H54 (cell line): ENCODE results near the gene DLG3.

ENCODE experiments used
- DNase-seq: peaks from one replicate; pipeline ENCODE4 v3.0.0; 2011; ENCODE audit warnings: low spot score, mixed read lengths; ENCODE audit not compliant: insufficient read length
- FAIRE-seq: peaks from 3 replicates; lab custom pipeline; 2011; peaks lifted over from hg19 to GRCh38; lab: Jason Lieb, UNC
- POLR2A ChIP-seq: IDR thresholded peaks from 2 replicates; pipeline ENCODE4 v1.6.1; 2011; ENCODE audit warnings: low read depth, mild to moderate bottlenecking, low read length

The DLG3 gene

DNA sequence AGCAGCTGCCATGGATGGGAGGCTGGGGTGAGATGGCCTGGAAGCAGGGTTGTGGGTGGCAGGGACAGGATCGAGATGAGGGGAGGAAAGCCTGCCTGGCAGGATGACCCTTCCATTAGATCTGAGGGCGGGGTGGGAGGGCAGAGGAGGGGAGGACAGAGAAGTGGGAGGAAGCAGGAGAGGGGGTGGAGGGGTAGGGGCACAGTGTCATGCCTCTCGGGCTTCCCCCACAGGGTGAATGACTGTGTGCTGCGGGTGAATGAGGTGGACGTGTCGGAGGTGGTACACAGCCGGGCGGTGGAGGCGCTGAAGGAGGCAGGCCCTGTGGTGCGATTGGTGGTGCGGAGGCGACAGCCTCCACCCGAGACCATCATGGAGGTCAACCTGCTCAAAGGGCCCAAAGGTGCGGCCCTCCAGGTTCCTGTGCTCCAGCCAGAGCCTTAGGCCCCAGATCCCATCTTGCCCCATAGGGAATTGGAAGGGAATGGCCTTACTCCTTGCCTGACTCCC is 4.9 kb downstream of the DLG3 start:
- TF ChIP-seq POLR2A, result no peak
- no peak for FAIRE-seq
- DNase-seq, result no peak

GRCh38 chrX:70452143-70452733 is 7.6 kb downstream of the DLG3 start:
- TF ChIP-seq POLR2A, result no peak
- FAIRE-seq (no peak), DNase-seq (peak; percentile 60)

- no peak for TF ChIP-seq POLR2A
- DNase-seq (no peak), FAIRE-seq (no peak)
Measured at GRCh38 chrX:70453024-70453618, 8.5 kb downstream of the DLG3 start.

GRCh38 chrX:70454441-70455365 is 10.1 kb downstream of the DLG3 start:
- DNase-seq (no peak), FAIRE-seq (no peak)
- no peak for TF ChIP-seq POLR2A

DNA sequence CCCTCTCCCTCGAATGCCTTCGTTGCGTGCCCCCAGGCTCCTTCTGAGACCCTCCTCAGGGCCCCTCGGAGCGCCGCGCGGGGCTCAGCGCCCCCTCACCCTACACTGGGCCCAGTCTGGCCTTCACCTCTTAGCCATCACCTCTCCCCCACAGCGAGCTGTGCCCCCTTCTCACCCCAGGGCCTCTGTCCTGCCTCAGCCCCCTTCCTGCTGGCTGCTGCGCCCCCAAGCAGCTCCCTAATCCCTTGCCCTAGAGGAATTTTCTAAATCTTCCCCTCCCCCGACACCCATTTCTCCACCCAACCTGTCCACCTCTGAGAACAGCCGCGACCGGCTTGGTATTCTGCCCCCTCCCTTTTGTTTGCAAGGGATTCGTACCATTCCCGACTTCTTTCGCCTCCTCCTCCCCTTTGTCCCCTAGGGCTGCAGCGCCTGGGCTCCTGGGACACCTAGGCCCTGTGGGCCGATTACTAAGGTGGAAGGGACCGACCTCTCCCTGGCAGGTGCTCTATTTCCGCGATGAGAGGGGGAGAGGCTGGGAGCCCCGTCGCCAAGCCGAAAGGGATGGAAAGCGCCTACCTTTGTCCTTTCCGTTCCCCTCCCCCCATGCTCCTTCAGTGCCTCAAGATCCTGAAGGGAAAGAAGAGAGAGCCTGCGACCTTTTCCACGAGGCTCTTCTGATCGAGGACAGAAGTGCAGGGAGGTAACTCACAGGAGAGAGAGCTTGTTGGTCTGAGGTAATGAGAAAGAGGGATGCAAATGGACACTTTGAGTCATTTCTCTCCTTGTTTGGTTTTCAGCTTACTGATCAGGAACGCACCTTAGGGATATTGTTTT is 10.9 kb downstream of the DLG3 start:
- DNase-seq (no peak), FAIRE-seq (no peak)
- TF ChIP-seq POLR2A, result no peak

DNA sequence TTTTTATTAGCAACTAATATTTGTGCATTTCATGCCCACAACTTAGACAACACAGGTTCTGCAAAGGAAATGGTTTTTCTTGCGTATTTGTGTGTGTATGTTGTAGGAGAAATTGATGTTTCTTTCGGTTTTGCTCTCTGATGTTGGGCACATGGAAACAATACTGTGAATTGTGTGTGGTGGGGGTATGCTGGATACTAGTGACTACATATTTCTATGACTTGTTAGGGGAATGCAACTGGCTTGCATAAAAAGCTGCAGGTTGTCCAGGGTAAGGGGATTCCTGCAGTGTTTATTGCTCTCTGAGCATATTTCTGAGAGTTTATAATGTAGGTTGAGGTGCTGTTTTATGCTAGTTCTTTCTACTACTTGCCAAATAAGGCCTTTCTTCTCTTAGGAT is 11.6 kb downstream of the DLG3 start:
- no peak for TF ChIP-seq POLR2A
- FAIRE-seq (no peak), DNase-seq (no peak)

DNA sequence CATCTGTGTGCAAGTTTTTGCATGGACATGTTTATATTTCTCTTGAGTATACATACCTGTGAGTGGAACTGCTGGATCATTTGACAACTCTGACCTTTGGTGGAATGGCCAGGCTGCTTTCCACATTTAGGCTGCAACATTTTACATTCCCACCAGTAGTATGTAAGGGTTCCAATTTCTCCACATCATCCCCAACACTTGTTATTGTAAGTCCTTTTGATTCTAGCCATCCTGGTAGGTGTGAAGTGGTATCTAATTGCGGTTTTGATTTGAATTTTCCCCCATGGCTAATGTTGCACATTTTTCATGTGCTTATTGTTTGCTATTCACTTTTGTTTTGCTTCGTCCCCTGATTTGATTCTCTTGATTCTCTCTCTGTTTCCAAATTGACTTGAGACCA is 16.4 kb downstream of the DLG3 start:
- no peak for TF ChIP-seq POLR2A
- DNase-seq (no peak), FAIRE-seq (no peak)

- FAIRE-seq (no peak), DNase-seq (no peak)
- no peak for TF ChIP-seq POLR2A
Measured at GRCh38 chrX:70464051-70464450, 19.4 kb downstream of the DLG3 start.

- TF ChIP-seq POLR2A, result no peak
- FAIRE-seq (no peak), DNase-seq (no peak)
Measured at GRCh38 chrX:70466968-70467367, 22.3 kb downstream of the DLG3 start.

- no peak for TF ChIP-seq POLR2A
- FAIRE-seq (no peak), DNase-seq (no peak)
Measured at GRCh38 chrX:70468709-70469108, 24.1 kb downstream of the DLG3 start.

DNA sequence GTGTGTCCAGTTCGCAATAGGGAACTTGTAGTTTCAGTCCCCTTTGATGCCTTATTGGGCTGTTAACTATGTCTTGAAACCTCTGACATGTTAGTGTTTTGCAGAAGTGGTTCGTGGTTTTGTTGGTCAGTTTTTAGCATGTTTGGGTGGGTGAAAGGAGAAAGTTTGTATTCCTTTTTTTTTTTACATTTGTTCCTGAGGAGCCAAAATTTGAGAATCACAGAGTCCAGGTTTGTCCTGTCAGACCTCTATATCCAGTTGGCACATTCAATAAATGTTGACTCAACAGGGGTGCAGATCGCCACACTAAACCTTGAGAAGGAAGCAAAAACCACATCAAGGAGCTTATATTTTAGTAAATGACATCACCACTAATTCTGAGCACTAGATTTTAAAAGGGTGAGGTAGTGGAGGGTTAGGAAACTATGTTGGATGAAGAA is 26.2 kb downstream of the DLG3 start:
- DNase-seq (no peak), FAIRE-seq (no peak)
- TF ChIP-seq POLR2A, result no peak

DNA sequence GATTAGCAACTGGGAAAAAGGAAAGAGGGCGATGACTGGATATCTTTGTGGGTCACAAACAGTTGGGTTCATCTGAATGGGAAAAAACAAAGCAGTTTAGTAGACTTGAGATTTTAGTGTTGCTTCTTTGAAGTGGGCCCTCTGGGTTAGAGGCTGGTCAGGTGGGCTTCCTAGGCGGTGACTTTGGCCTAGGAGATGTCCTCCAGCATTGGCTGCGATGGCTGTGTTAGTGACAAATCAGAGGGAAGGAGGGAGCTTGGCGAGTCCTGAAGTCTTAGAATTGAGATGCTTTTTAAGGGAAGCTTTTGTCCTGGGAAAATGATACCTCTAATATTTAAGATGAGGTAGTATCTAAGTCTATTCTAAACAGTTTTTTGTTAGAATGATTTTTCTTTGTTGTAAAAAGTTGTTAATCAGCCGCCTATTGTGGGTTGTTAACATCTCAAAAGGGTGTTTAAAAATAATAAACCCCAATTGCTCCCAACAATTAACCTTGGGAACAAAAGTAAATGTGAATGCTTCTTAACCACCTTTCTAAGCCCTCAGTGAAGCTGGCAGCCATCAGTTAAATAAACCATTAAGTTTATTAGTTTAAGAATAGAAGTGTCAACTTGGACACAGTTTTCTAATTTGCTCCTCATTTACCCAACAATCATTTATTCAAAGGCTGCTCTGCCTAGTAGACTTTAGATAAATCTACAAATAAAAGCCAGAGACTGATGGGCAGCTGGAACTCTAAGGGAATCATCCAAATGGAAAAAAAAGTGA is 31.7 kb downstream of the DLG3 start:
- no peak for TF ChIP-seq POLR2A
- no peak for DNase-seq
- FAIRE-seq, result no peak
